OCI-LY3 (cell line): ENCODE data around the gene RPS6KA2.

Experiments
- EZH2phosphoT487 ChIP-seq: fragments of 200-600 bp; shearing (Covaris generic); IDR thresholded peaks from 2 replicates; pipeline ENCODE4 v1.6.1; 2018; ENCODE audit warnings: antibody characterized with exemption, mixed run types, low read depth
- TF ChIP-seq, protein P1 (sequence below): fragments of 200-600, 300-600 bp; sonication (generic); IDR thresholded peaks from 2 replicates; pipeline ENCODE4 v1.5.1; 2014; ENCODE audit warnings: antibody characterized with exemption, low read length, low read depth

- TF ChIP-seq, protein P1, sequence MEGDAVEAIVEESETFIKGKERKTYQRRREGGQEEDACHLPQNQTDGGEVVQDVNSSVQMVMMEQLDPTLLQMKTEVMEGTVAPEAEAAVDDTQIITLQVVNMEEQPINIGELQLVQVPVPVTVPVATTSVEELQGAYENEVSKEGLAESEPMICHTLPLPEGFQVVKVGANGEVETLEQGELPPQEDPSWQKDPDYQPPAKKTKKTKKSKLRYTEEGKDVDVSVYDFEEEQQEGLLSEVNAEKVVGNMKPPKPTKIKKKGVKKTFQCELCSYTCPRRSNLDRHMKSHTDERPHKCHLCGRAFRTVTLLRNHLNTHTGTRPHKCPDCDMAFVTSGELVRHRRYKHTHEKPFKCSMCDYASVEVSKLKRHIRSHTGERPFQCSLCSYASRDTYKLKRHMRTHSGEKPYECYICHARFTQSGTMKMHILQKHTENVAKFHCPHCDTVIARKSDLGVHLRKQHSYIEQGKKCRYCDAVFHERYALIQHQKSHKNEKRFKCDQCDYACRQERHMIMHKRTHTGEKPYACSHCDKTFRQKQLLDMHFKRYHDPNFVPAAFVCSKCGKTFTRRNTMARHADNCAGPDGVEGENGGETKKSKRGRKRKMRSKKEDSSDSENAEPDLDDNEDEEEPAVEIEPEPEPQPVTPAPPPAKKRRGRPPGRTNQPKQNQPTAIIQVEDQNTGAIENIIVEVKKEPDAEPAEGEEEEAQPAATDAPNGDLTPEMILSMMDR: no peak
- TF ChIP-seq EZH2phosphoT487: no peak
Measured at GRCh38 chr6:166540631-166541331, 86.3 kb downstream of the RPS6KA2 start.
